ENCODE measurements around the gene PSKH1. TPM values are rescaled to one million over a fixed set of nuclear protein-coding genes. Genes with fewer than 3 reads are reported as not detected.
A peak's percentile ranks its signal among the peaks of the same experiment; 100 is the strongest.

The PSKH1 gene
- polyA plus RNA-seq, 2 of the 4 experiments (the other 2 are of a cell fraction) = 15.1 to 15.8 TPM

- Histone ChIP-seq H3K4me1 (peaks cover 16% of the 10 kb centered on the region; the same call in 2 of the 3 replicates), H3K4me3 (no peak overlapping the region), H3K27ac (no peak overlapping the region), H3K9me3 (no peaks in the 10 kb centered on the region), H3K4me2 (no peak overlapping the region)
- no peak for DNase-seq (ENCODE audit: low read depth in 1 of 2, low spot score in 1 of 2)
- no peak for ATAC-seq
- TF ChIP-seq, protein P1, sequence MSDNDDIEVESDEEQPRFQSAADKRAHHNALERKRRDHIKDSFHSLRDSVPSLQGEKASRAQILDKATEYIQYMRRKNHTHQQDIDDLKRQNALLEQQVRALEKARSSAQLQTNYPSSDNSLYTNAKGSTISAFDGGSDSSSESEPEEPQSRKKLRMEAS (IDR thresholded peaks at IDR 0.05) = no peak
- no peak for TF ChIP-seq MAFK (IDR thresholded peaks at IDR 0.05; ENCODE audit: partially characterized antibody)
- no peak for TF ChIP-seq NR3C1 (IDR thresholded peaks at IDR 0.05)
- TF ChIP-seq NFE2L2 (conservative IDR thresholded peaks at IDR 0.05; ENCODE audit: low read length) = no peak
- TF ChIP-seq FOXS1 (CRISPR knock-in tag; IDR thresholded peaks at IDR 0.05) = no peak
- no peak for TF ChIP-seq HOXB13 (CRISPR knock-in tag; IDR thresholded peaks at IDR 0.05; ENCODE audit: low read depth)
- no peak for TF ChIP-seq CHD2 (IDR thresholded peaks at IDR 0.05; ENCODE audit: low read length, partially characterized antibody)
- TF ChIP-seq ZNF302 (CRISPR knock-in tag; IDR thresholded peaks at IDR 0.05) = no peak
- no peak for TF ChIP-seq POLR2A (IDR thresholded peaks at IDR 0.05; ENCODE audit: low read length)
- whole genome bisulfite sequencing (ENCODE audit: missing lambda C conversion rate) = 90% methylated on average over 6 of the region's 6 CpGs
- FAIRE-seq = no peak
- CTCF ChIA-PET = interaction anchor here (0.6 to 8.8 kb wide), 4 partner anchors 16 to 52 kb away, joined by 3 to 65 read pairs (median 4); no protein-coding TSS in a partner anchor
- POLR2A ChIA-PET = no interaction called here
Observed at GRCh38 chr16:67868290-67868689, 24.8 kb upstream of the PSKH1 start.

GRCh38 chr16:67869653-67870052, 23.4 kb upstream of the PSKH1 start:
- ATAC-seq (no peak), FAIRE-seq (no peak), DNase-seq (ENCODE audit: low read depth in 1 of 2, low spot score in 1 of 2) (no peak)
- Histone ChIP-seq H3K4me2 (no peak overlapping the region), H3K9me3 (no peaks in the 10 kb centered on the region), H3K4me1 (peaks cover 21% of the 10 kb centered on the region; the same call in 2 of the 3 replicates), H3K27ac (no peak overlapping the region), H3K4me3 (no peak overlapping the region)
- ChIA-PET POLR2A (no interaction called here), CTCF (interaction anchor here (0.6 to 3.0 kb wide), 6 partner anchors 10 to 199 kb away, joined by 3 to 25 read pairs (median 4); no protein-coding TSS in a partner anchor)
- TF ChIP-seq EHF (CRISPR knock-in tag; IDR thresholded peaks at IDR 0.05) (no peak), CBX8 (IDR thresholded peaks at IDR 0.05) (no peak), RCOR1 (IDR thresholded peaks at IDR 0.05; ENCODE audit: low read depth, low read length) (no peak), GATA3 (IDR thresholded peaks at IDR 0.05; ENCODE audit: borderline replicate concordance) (no peak), HOXB13 (CRISPR knock-in tag; IDR thresholded peaks at IDR 0.05; ENCODE audit: low read depth) (no peak), HOXB5 (CRISPR knock-in tag; IDR thresholded peaks at IDR 0.05) (no peak), CBX2 (IDR thresholded peaks at IDR 0.05; ENCODE audit: borderline replicate concordance, low read depth) (no peak), EP300 (IDR thresholded peaks at IDR 0.05) (no peak), CTCF (IDR thresholded peaks at IDR 0.05) (no peak), JUN (IDR thresholded peaks at IDR 0.05) (no peak), TFCP2L1 (CRISPR knock-in tag; IDR thresholded peaks at IDR 0.05) (no peak)
- TF ChIP-seq, protein P2, sequence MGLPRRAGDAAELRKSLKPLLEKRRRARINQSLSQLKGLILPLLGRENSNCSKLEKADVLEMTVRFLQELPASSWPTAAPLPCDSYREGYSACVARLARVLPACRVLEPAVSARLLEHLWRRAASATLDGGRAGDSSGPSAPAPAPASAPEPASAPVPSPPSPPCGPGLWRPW (IDR thresholded peaks at IDR 0.05) = no peak
- TF ChIP-seq, protein P3, sequence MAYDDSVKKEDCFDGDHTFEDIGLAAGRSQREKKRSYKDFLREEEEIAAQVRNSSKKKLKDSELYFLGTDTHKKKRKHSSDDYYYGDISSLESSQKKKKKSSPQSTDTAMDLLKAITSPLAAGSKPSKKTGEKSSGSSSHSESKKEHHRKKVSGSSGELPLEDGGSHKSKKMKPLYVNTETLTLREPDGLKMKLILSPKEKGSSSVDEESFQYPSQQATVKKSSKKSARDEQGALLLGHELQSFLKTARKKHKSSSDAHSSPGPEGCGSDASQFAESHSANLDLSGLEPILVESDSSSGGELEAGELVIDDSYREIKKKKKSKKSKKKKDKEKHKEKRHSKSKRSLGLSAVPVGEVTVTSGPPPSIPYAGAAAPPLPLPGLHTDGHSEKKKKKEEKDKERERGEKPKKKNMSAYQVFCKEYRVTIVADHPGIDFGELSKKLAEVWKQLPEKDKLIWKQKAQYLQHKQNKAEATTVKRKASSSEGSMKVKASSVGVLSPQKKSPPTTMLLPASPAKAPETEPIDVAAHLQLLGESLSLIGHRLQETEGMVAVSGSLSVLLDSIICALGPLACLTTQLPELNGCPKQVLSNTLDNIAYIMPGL (CRISPR knock-in tag; IDR thresholded peaks at IDR 0.05; ENCODE audit: borderline replicate concordance) = no peak
- WGBS (ENCODE audit: missing lambda C conversion rate) = 82% methylated on average over 7 of the region's 7 CpGs

DNA sequence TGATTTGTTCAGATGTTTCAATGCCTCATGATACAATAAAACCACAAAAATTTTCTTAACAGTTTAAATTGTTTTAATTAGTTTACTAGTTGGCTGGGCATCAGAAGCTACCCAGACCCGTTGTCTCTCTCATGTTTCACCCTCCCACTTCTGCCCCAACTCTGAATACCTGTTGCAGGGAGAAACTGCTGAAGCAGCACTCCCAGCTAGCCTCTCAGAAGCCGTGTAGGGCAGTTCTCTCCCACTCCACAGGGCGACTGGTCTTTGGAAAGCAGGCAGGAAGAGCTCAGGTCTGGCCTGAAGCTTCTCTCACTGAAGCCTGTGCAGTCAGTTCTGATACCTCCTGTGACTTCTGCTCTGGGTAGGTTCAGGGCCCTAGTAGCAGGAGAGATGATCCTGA, 21.8 kb upstream of the PSKH1 start:
- no peak for DNase-seq (ENCODE audit: low read depth in 1 of 2, low spot score in 1 of 2)
- Histone ChIP-seq H3K4me1 (peaks cover 24% of the 10 kb centered on the region; the same call in 2 of the 3 replicates), H3K4me2 (no peak overlapping the region), H3K27ac (no peak overlapping the region), H3K9me3 (no peaks in the 10 kb centered on the region), H3K4me3 (no peak overlapping the region)
- 90% methylated on average over 3 of the region's 3 CpGs for WGBS (ENCODE audit: missing lambda C conversion rate)
- peak in 1 of 2 experiments; percentile 41; a peak in 3 of 6 replicates for ATAC-seq
- POLR2A ChIA-PET = interaction anchor here (0.6 to 0.8 kb wide), 3 partner anchors 65 to 343 kb away, joined by 3 to 5 read pairs (median 3); partner anchors contain the start of genes RANBP10, RIPOR1 and TSNAXIP1
- TF ChIP-seq HOXB13 (CRISPR knock-in tag; IDR thresholded peaks at IDR 0.05; ENCODE audit: low read depth) = no peak
- no peak for TF ChIP-seq CTCF (IDR thresholded peaks at IDR 0.05)
- no peak for TF ChIP-seq CBX2 (IDR thresholded peaks at IDR 0.05; ENCODE audit: borderline replicate concordance, low read depth)
- TF ChIP-seq RFX5 (IDR thresholded peaks at IDR 0.05) = no peak
- peak; percentile 82 for TF ChIP-seq MAFK (IDR thresholded peaks at IDR 0.05; ENCODE audit: partially characterized antibody)
- CTCF ChIA-PET = interaction anchor here (0.9 to 3.0 kb wide), 10 partner anchors 12 to 390 kb away, joined by 3 to 25 read pairs (median 5); partner anchors contain the start of gene ATP6V0D1
- no peak for FAIRE-seq
